ENCODE measurements around the gene ELK1. TPM values are rescaled to one million over a fixed set of nuclear protein-coding genes. Genes with fewer than 3 reads are reported as not detected.

The ELK1 gene
- polyA plus RNA-seq, 1 donor (not counting 4 experiments of a cell fraction or from before 2014, with no cell fraction given): 12.9 TPM

- Histone ChIP-seq H3K4me3 (ENCODE audit: control insufficient read depth in 2 of 3, extremely low read depth in 1 of 3, insufficient read depth in 2 of 3, low read depth in 1 of 3, low read length in 3 of 3) (no peak overlapping the region), H3K9ac (ENCODE audit: control insufficient read depth, extremely low read depth, insufficient read depth, low read length) (no peak overlapping the region), H3K4me1 (ENCODE audit: control insufficient read depth, extremely low read depth, insufficient read depth, low read length) (peaks cover 5% of the 10 kb centered on the region), H2AFZ (ENCODE audit: control insufficient read depth, low read length) (no peak overlapping the region), H3K79me2 (ENCODE audit: control insufficient read depth, insufficient read depth, low read length) (peaks cover 4% of the 10 kb centered on the region), H3K9me3 (ENCODE audit: control insufficient read depth, low read depth, low read length) (no peaks in the 10 kb centered on the region), H3K27ac (ENCODE audit: control insufficient read depth, insufficient read depth, low read length) (no peak overlapping the region), H4K20me1 (ENCODE audit: control insufficient read depth, extremely low read depth, insufficient read depth, low read length) (no peaks in the 10 kb centered on the region), H3K27me3 (ENCODE audit: control insufficient read depth, extremely low read depth, insufficient read depth, low read length) (no peaks in the 10 kb centered on the region), H3K9me1 (ENCODE audit: control insufficient read depth, extremely low read depth, insufficient read depth, low read length) (peaks cover 2% of the 10 kb centered on the region), H3K36me3 (ENCODE audit: control insufficient read depth in 2 of 2, extremely low read depth in 1 of 2, insufficient read depth in 2 of 2, low read length in 2 of 2) (peaks cover 0 to 18% of the 10 kb centered on the region in 2 experiments), H3K4me2 (ENCODE audit: control insufficient read depth, extremely low read depth, insufficient read depth, low read depth, low read length) (no peak overlapping the region)
- FAIRE-seq: no peak
- dilution Hi-C loops (cut with MboI; ENCODE audit: extremely low pct_ligation_motif_present, low sequenced_read_pairs): no loop called here
- TF ChIP-seq CTCF (optimal IDR thresholded peaks at IDR 0.05 in 1 of 3, IDR thresholded peaks at IDR 0.05 in 1 of 3, conservative IDR thresholded peaks at IDR 0.05 in 1 of 3; ENCODE audit: extremely low read depth in 1 of 3, insufficient read depth in 2 of 3, low read length in 3 of 3): peak; percentile 21 to 34 (median 24)
- TF ChIP-seq EZH2 (IDR thresholded peaks at IDR 0.05; ENCODE audit: low read length): no peak
- DNase-seq (ENCODE audit: low read depth, low spot score): no peak
Observed at GRCh38 chrX:47643926-47644325, 6.4 kb downstream of the ELK1 start.

- FAIRE-seq (no peak), DNase-seq (ENCODE audit: low read depth, low spot score) (no peak)
- Histone ChIP-seq H3K79me2 (ENCODE audit: control insufficient read depth, insufficient read depth, low read length) (no peaks in the 10 kb centered on the region), H3K36me3 (ENCODE audit: control insufficient read depth in 2 of 2, extremely low read depth in 1 of 2, insufficient read depth in 2 of 2, low read length in 2 of 2) (peaks cover 2 to 19% of the 10 kb centered on the region in 2 experiments), H3K4me3 (ENCODE audit: control insufficient read depth in 2 of 3, extremely low read depth in 1 of 3, insufficient read depth in 2 of 3, low read depth in 1 of 3, low read length in 3 of 3) (no peak overlapping the region), H3K27me3 (ENCODE audit: control insufficient read depth, extremely low read depth, insufficient read depth, low read length) (no peaks in the 10 kb centered on the region), H3K9ac (ENCODE audit: control insufficient read depth, extremely low read depth, insufficient read depth, low read length) (no peak overlapping the region), H3K9me3 (ENCODE audit: control insufficient read depth, low read depth, low read length) (peaks cover 2% of the 10 kb centered on the region), H3K4me1 (ENCODE audit: control insufficient read depth, extremely low read depth, insufficient read depth, low read length) (no peaks in the 10 kb centered on the region), H3K9me1 (ENCODE audit: control insufficient read depth, extremely low read depth, insufficient read depth, low read length) (no peaks in the 10 kb centered on the region), H3K27ac (ENCODE audit: control insufficient read depth, insufficient read depth, low read length) (no peak overlapping the region), H2AFZ (ENCODE audit: control insufficient read depth, low read length) (no peak overlapping the region), H3K4me2 (ENCODE audit: control insufficient read depth, extremely low read depth, insufficient read depth, low read depth, low read length) (no peak overlapping the region), H4K20me1 (ENCODE audit: control insufficient read depth, extremely low read depth, insufficient read depth, low read length) (no peaks in the 10 kb centered on the region)
- dilution Hi-C loops (cut with MboI; ENCODE audit: extremely low pct_ligation_motif_present, low sequenced_read_pairs): no loop called here
- TF ChIP-seq EZH2 (IDR thresholded peaks at IDR 0.05; ENCODE audit: low read length) (no peak), CTCF (optimal IDR thresholded peaks at IDR 0.05 in 1 of 3, IDR thresholded peaks at IDR 0.05 in 1 of 3, conservative IDR thresholded peaks at IDR 0.05 in 1 of 3; ENCODE audit: extremely low read depth in 1 of 3, insufficient read depth in 2 of 3, low read length in 3 of 3) (no peak)
Observed at GRCh38 chrX:47638816-47639215, 11.5 kb downstream of the ELK1 start.
